IMR-90 (cell line): ENCODE data around the gene MICAL3. TPM values are rescaled to one million over a fixed set of nuclear protein-coding genes. Genes with fewer than 3 reads are reported as not detected.

Source experiments
- ATAC-seq: fragments of 200-7000 bp; cut with Tn5 transposase; 2 replicates; pipeline ENCODE4 v1.9.1; 2020; ENCODE audit warnings: low read depth, mild to moderate bottlenecking, moderate library complexity
- BruUV-seq: library from RNA; stranded (reverse); fragments of 400-500 nt; replicated peaks from 2 replicates; lab custom pipeline; 2021; lab: Mats Ljungman, UMichigan
- CTCF ChIA-PET: fragments of 300-600 bp; formaldehyde crosslinking; extraction: SDS; loops from one replicate; lab custom pipeline; 2021; ENCODE audit warnings: antibody characterized with exemption; lab: Yijun Ruan, JAX
- POLR2A ChIA-PET: fragments of 300-600 bp; sonication (Branson Sonifier 250); formaldehyde crosslinking; loops from one replicate; lab custom pipeline; 2022; ENCODE audit warnings: antibody characterized with exemption; ENCODE audit not compliant: unreplicated experiment; lab: Charles Lee
- DNase-seq: peaks from one replicate; pipeline ENCODE4 v3.0.0; 2013
- H2AFZ ChIP-seq: replicated peaks from 2 replicates; pipeline ENCODE3; 2013; ENCODE audit warnings: low read length, mild to moderate bottlenecking; ENCODE audit not compliant: poor library complexity
- H2AK5ac ChIP-seq: 2 replicates; pipeline ENCODE4 v1.6.1; 2013; ENCODE audit warnings: low read depth, low read length, inconsistent platforms
- H2AK9ac ChIP-seq: replicated peaks from 2 replicates; pipeline ENCODE3; 2013; ENCODE audit warnings: mild to moderate bottlenecking, low read depth, low read length, moderate library complexity; ENCODE audit not compliant: poor library complexity
- H2BK120ac ChIP-seq: 2 replicates; pipeline ENCODE4 v1.6.1; 2013; ENCODE audit warnings: low read depth, low read length, inconsistent platforms
- H2BK15ac ChIP-seq: 3 replicates; pipeline ENCODE4 v1.6.1; 2013; ENCODE audit warnings: low read depth, low read length, inconsistent platforms
- H2BK20ac ChIP-seq: 2 replicates; pipeline ENCODE4 v1.6.1; 2013; ENCODE audit warnings: low read depth, mild to moderate bottlenecking, inconsistent platforms, low read length, moderate library complexity
- H2BK5ac ChIP-seq: 2 replicates; pipeline ENCODE4 v1.6.1; 2013; ENCODE audit warnings: mild to moderate bottlenecking, low read depth, low read length, inconsistent platforms; ENCODE audit not compliant: poor library complexity, severe bottlenecking
- H3K14ac ChIP-seq: replicated peaks from 2 replicates; pipeline ENCODE4 v1.6.1; 2013; ENCODE audit warnings: low read depth, low read length, inconsistent platforms
- H3K18ac ChIP-seq: 2 replicates; pipeline ENCODE4 v1.6.1; 2013; ENCODE audit warnings: low read depth, low read length, control low read depth
- H3K23ac ChIP-seq: 2 replicates; pipeline ENCODE4 v1.6.1; 2013; ENCODE audit warnings: low read depth, low read length, inconsistent platforms
- H3K27ac ChIP-seq: 2 replicates; pipeline ENCODE4 v1.5.1; 2013; ENCODE audit warnings: mild to moderate bottlenecking, control low read depth, low read length; ENCODE audit not compliant: insufficient read depth
- H3K27me3 ChIP-seq: 2 replicates; pipeline ENCODE4 v1.6.1; 2013; ENCODE audit warnings: low read length; ENCODE audit not compliant: control insufficient read depth, insufficient read depth
- H3K36me3 ChIP-seq: 2 replicates; pipeline ENCODE4 v1.6.1; 2013; ENCODE audit warnings: low read length, mixed read lengths; ENCODE audit not compliant: control insufficient read depth, insufficient read depth
- H3K4ac ChIP-seq: 2 replicates; pipeline ENCODE4 v1.6.1; 2013; ENCODE audit warnings: low read depth, low read length, inconsistent platforms
- H3K4me1 ChIP-seq: 2 replicates; pipeline ENCODE4 v1.6.1; 2013; ENCODE audit warnings: low read length, mixed read lengths; ENCODE audit not compliant: control insufficient read depth, insufficient read depth
- H3K4me2 ChIP-seq: 2 replicates; pipeline ENCODE4 v1.6.1; 2013; ENCODE audit warnings: low read depth, mild to moderate bottlenecking, control low read depth, low read length, moderate library complexity
- H3K4me3 ChIP-seq: 2 replicates; pipeline ENCODE4 v1.5.1; 2013; ENCODE audit warnings: low read depth, mild to moderate bottlenecking, control low read depth, low read length, moderate library complexity; ENCODE audit not compliant: insufficient read depth
- H3K56ac ChIP-seq: 2 replicates; pipeline ENCODE4 v1.6.1; 2013; ENCODE audit warnings: low read length, inconsistent platforms; ENCODE audit not compliant: insufficient read depth; ENCODE audit errors: extremely low read depth
- H3K79me1 ChIP-seq, 2 experiments: 2 replicates each; pipeline ENCODE4 v1.6.1; 2013; ENCODE audit warnings: low read length in 2 of 2, inconsistent platforms in 1 of 2, low read depth in 1 of 2
- H3K9ac ChIP-seq: 2 replicates; pipeline ENCODE4 v1.6.1; 2013; ENCODE audit warnings: low read depth, low read length, control low read depth
- H3K9me1 ChIP-seq: 2 replicates; pipeline ENCODE4 v1.6.1; 2013; ENCODE audit warnings: low read length, inconsistent platforms; ENCODE audit not compliant: insufficient read depth
- H3K9me3 ChIP-seq: 2 replicates; pipeline ENCODE4 v1.6.1; 2013; ENCODE audit warnings: low read length; ENCODE audit not compliant: control insufficient read depth, insufficient read depth
- H4K20me1 ChIP-seq: 2 replicates; pipeline ENCODE4 v1.6.1; 2013; ENCODE audit warnings: low read length, inconsistent platforms; ENCODE audit not compliant: insufficient read depth
- H4K5ac ChIP-seq: 2 replicates; pipeline ENCODE4 v1.6.1; 2013; ENCODE audit warnings: mild to moderate bottlenecking, low read depth, low read length, control low read depth
- H4K8ac ChIP-seq, 2 experiments: 2 replicates each; pipeline ENCODE4 v1.6.1; 2013; ENCODE audit warnings: low read depth in 2 of 2, low read length in 2 of 2, control low read depth in 1 of 2, inconsistent platforms in 1 of 2
- H4K91ac ChIP-seq: 2 replicates; pipeline ENCODE4 v1.6.1; 2013; ENCODE audit warnings: low read depth, low read length, inconsistent platforms; ENCODE audit not compliant: insufficient read depth
- BHLHE40 ChIP-seq: fragments of 150-350 bp; IDR thresholded peaks from 2 replicates; pipeline ENCODE4 v1.6.1; 2016; ENCODE audit warnings: mild to moderate bottlenecking, low read depth, low read length
- CHD1 ChIP-seq: IDR thresholded peaks from 2 replicates; pipeline ENCODE4 v1.6.1; 2012; ENCODE audit warnings: low read depth, low read length, improper control_type of control experiment
- FOS ChIP-seq: fragments of 150-350 bp; IDR thresholded peaks from 2 replicates; pipeline ENCODE4 v1.6.1; 2016; ENCODE audit warnings: low read depth, low read length
- MAFK ChIP-seq: IDR thresholded peaks from 2 replicates; pipeline ENCODE4 v1.6.1; 2012; ENCODE audit warnings: low read depth, low read length, improper control_type of control experiment
- MAZ ChIP-seq: IDR thresholded peaks from 2 replicates; pipeline ENCODE4 v1.6.1; 2012; ENCODE audit warnings: low read depth, mild to moderate bottlenecking, low read length, improper control_type of control experiment, moderate library complexity, borderline replicate concordance
- MXI1 ChIP-seq: IDR thresholded peaks from 2 replicates; pipeline ENCODE4 v1.6.1; 2012; ENCODE audit warnings: low read depth, mild to moderate bottlenecking, low read length, moderate library complexity, borderline replicate concordance
- NFE2L2 ChIP-seq: fragments of 150-350 bp; IDR thresholded peaks from 2 replicates; pipeline ENCODE4 v1.6.1; 2016; ENCODE audit warnings: low read depth, mild to moderate bottlenecking, low read length
- POLR2A ChIP-seq: IDR thresholded peaks from 2 replicates; pipeline ENCODE4 v1.6.1; 2012; ENCODE audit warnings: mild to moderate bottlenecking, low read depth, low read length
- RAD21 ChIP-seq: IDR thresholded peaks from 2 replicates; pipeline ENCODE4 v1.6.1; 2012; ENCODE audit warnings: low read length, improper control_type of control experiment
- RCOR1 ChIP-seq: IDR thresholded peaks from 2 replicates; pipeline ENCODE4 v1.6.1; 2012; ENCODE audit warnings: mild to moderate bottlenecking, low read length, improper control_type of control experiment; ENCODE audit not compliant: insufficient replicate concordance
- RFX5 ChIP-seq: IDR thresholded peaks from 2 replicates; pipeline ENCODE4 v1.8.0; 2012; ENCODE audit warnings: low read depth, mild to moderate bottlenecking, low read length, moderate library complexity
- SMC3 ChIP-seq: fragments of 150-350 bp; IDR thresholded peaks from 2 replicates; pipeline ENCODE4 v1.6.1; 2016; ENCODE audit warnings: low read depth, mild to moderate bottlenecking, antibody characterized with exemption, low read length, moderate library complexity
- WGBS, 2 experiments: methylation state at CpG; one replicate each; pipeline versions ENCODE4 v1.1.5 to v1.1.7; 2013; ENCODE audit warnings: missing lambda C conversion rate in 2 of 2; ENCODE audit not compliant: insufficient read length in 1 of 2; ENCODE audit errors: extremely low coverage in 2 of 2; 5-methylcytosine and 5-hydroxymethylcytosine counted together
- dilution Hi-C: fragments of 300-500 bp; cut with HindIII; formaldehyde crosslinking; loops from one replicate; pipeline ENCODE4 v1.14.3; 2018; ENCODE audit warnings: low sequenced_read_pairs; ENCODE audit not compliant: unreplicated experiment
- in situ Hi-C: fragments of 300-500 bp; cut with MboI; formaldehyde crosslinking; loops from 3 replicates; pipeline ENCODE4 v1.14.3; 2019; ENCODE audit warnings: low sequenced_read_pairs, inconsistent platforms, mixed read lengths
- intact Hi-C: fragments of 100-400 bp; cut with micrococcal nuclease; formaldehyde crosslinking; loops from 2 replicates; pipeline ENCODE4 v1.10.0; 2022
- polyA plus RNA-seq, 3 experiments: library from polyadenylated mRNA; depleted of rRNA; stranded (reverse); fragments of >200 nt; gene quantifications; 2 replicates each; pipeline ENCODE4 v1.2.3, GENCODE V29; 2012; ENCODE audit warnings: low replicate concordance in 1 of 3
- total RNA-seq: library from RNA; depleted of rRNA; stranded (reverse); fragments of >200 nt; gene quantifications from 2 replicates; pipeline ENCODE4 v1.2.3, GENCODE V29; 2012
- TF ChIP-seq, protein P1 (sequence below): fragments of 150-350 bp; IDR thresholded peaks from 2 replicates; pipeline ENCODE4 v1.6.1; 2017; ENCODE audit warnings: mild to moderate bottlenecking, antibody characterized with exemption, low read length, low read depth
- TF ChIP-seq, protein P2 (sequence below): conservative IDR thresholded peaks from 2 replicates; pipeline ENCODE4 v1.5.1; 2012; ENCODE audit warnings: mild to moderate bottlenecking, low read depth, low read length, improper control_type of control experiment

The MICAL3 gene
- total and polyA plus RNA-seq, 2 of the 4 experiments (the other 2 are of a cell fraction): 17.6 to 26.8 TPM

DNA sequence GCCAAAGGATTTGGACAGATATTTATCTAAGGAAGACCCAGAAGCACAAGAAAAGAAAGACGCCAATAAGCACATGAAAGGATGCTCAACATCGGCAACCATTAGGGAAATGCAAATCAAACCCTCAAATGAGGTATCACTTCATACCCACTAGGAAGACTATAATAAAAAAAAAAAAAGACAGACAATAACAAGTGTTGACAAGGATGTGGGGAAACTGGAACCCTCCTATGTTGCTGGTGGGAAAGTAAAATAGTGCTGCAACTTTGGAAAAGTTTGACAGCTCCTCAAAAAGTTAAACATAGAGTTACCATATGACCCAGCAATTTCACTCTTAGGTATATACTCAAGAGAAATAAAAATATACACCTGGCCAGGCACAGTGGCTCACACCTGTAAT, 47.0 kb downstream of the MICAL3 start:
- H4K20me1 ChIP-seq: peaks cover 23% of the 10 kb centered on the region
- no CpG with 5 or more reads among the region's 2 CpGs for WGBS, 2 experiments
- CTCF ChIA-PET: no interaction called here

More for the DNA sequence above, 47.0 kb downstream of the MICAL3 start:
- Histone ChIP-seq H3K4me3 (no peak overlapping the region), H2BK5ac (no peak overlapping the region), H3K79me1 (peaks cover 35 to 86% of the 10 kb centered on the region in 2 experiments), H3K14ac (no peak overlapping the region), H2AK9ac (no peak overlapping the region), H2BK120ac (no peak overlapping the region), H3K27ac (no peak overlapping the region), H3K18ac (no peak overlapping the region), H2BK15ac (no peak overlapping the region), H4K91ac (no peak overlapping the region), H3K56ac (no peak overlapping the region), H2AFZ (no peak overlapping the region), H4K5ac (no peak overlapping the region), H3K36me3 (no peaks in the 10 kb centered on the region), H2BK20ac (no peak overlapping the region), H3K4me1 (peaks cover 31% of the 10 kb centered on the region), H3K27me3 (no peaks in the 10 kb centered on the region), H3K9ac (no peak overlapping the region), H2AK5ac (no peak overlapping the region), H3K9me1 (peaks cover 32% of the 10 kb centered on the region), H3K9me3 (no peaks in the 10 kb centered on the region), H3K23ac (no peak overlapping the region), H3K4ac (no peak overlapping the region), H4K8ac (no peak overlapping the region), H3K4me2 (no peak overlapping the region)
- intact Hi-C loops: no loop called here
- no TSS peak for BruUV-seq
- in situ Hi-C loops: no loop called here
- DNase-seq (no peak), ATAC-seq (no peak)
- TF ChIP-seq MAZ: no peak
- TF ChIP-seq CHD1: no peak
- no peak for TF ChIP-seq BHLHE40
- no peak for TF ChIP-seq RCOR1
- TF ChIP-seq RFX5: no peak
- no peak for TF ChIP-seq FOS
- TF ChIP-seq, protein P1, sequence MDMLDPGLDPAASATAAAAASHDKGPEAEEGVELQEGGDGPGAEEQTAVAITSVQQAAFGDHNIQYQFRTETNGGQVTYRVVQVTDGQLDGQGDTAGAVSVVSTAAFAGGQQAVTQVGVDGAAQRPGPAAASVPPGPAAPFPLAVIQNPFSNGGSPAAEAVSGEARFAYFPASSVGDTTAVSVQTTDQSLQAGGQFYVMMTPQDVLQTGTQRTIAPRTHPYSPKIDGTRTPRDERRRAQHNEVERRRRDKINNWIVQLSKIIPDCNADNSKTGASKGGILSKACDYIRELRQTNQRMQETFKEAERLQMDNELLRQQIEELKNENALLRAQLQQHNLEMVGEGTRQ: no peak
- TF ChIP-seq RAD21: no peak
- no peak for TF ChIP-seq POLR2A
- TF ChIP-seq NFE2L2: no peak
- TF ChIP-seq, protein P2, sequence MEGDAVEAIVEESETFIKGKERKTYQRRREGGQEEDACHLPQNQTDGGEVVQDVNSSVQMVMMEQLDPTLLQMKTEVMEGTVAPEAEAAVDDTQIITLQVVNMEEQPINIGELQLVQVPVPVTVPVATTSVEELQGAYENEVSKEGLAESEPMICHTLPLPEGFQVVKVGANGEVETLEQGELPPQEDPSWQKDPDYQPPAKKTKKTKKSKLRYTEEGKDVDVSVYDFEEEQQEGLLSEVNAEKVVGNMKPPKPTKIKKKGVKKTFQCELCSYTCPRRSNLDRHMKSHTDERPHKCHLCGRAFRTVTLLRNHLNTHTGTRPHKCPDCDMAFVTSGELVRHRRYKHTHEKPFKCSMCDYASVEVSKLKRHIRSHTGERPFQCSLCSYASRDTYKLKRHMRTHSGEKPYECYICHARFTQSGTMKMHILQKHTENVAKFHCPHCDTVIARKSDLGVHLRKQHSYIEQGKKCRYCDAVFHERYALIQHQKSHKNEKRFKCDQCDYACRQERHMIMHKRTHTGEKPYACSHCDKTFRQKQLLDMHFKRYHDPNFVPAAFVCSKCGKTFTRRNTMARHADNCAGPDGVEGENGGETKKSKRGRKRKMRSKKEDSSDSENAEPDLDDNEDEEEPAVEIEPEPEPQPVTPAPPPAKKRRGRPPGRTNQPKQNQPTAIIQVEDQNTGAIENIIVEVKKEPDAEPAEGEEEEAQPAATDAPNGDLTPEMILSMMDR: no peak
- TF ChIP-seq MXI1: no peak
- no peak for TF ChIP-seq SMC3
- TF ChIP-seq MAFK: no peak
- dilution Hi-C loops: no loop called here
- POLR2A ChIA-PET: no interaction called here
